A673 (cell line): ENCODE results near the gene SLC22A1. TPM values are rescaled to one million over a fixed set of nuclear protein-coding genes. Genes with fewer than 3 reads are reported as not detected.
"Not testable (repeated sequence)": the region's sequence is repeated elsewhere in the genome, so short reads cannot be mapped to it uniquely, and the experiment has no call there.

Source experiments
- BruUV-seq: library from RNA; stranded (reverse); fragments of 400-500 nt; replicated peaks from 2 replicates; lab custom pipeline; 2021; lab: Mats Ljungman, UMichigan
- CTCF ChIA-PET: fragments of 300-600 bp; sonication (Branson Sonifier 250); formaldehyde crosslinking; loops from one replicate; lab custom pipeline; 2022; ENCODE audit warnings: antibody characterized with exemption; lab: Charles Lee
- POLR2A ChIA-PET: fragments of 300-600 bp; sonication (Branson Sonifier 250); formaldehyde crosslinking; loops from one replicate; lab custom pipeline; 2022; ENCODE audit warnings: antibody characterized with exemption; ENCODE audit not compliant: low non-redundant PET; lab: Charles Lee
- DNase-seq: peaks from one replicate; pipeline ENCODE4 v3.0.0-alpha.2; 2015; ENCODE audit warnings: low spot score
- H3K27ac ChIP-seq: fragments of 200-600 bp; sonication (generic); 2 replicates; pipeline ENCODE4 v1.5.1; 2016; ENCODE audit warnings: mixed run types, low read depth, mild to moderate bottlenecking, mixed read lengths, antibody characterized with exemption, low read length; ENCODE audit not compliant: poor library complexity, severe bottlenecking
- H3K27me3 ChIP-seq: fragments of 200-600 bp; sonication (generic); replicated peaks from 2 replicates; pipeline ENCODE4 v1.6.1; 2017; ENCODE audit warnings: mixed run types, low read depth, mild to moderate bottlenecking, mixed read lengths, antibody characterized with exemption, low read length; ENCODE audit not compliant: insufficient read depth, poor library complexity
- H3K36me3 ChIP-seq: fragments of 200-600 bp; sonication (generic); 2 replicates; pipeline ENCODE4 v1.6.1; 2016; ENCODE audit warnings: mixed run types, mild to moderate bottlenecking, mixed read lengths, antibody characterized with exemption, low read length; ENCODE audit not compliant: insufficient read depth, poor library complexity, severe bottlenecking
- H3K4me1 ChIP-seq: fragments of 200-600 bp; sonication (generic); 2 replicates; pipeline ENCODE4 v1.6.1; 2017; ENCODE audit warnings: mixed run types, mild to moderate bottlenecking, mixed read lengths, antibody characterized with exemption, low read length; ENCODE audit not compliant: insufficient read depth, poor library complexity, severe bottlenecking
- H3K4me3 ChIP-seq: fragments of 200-600 bp; sonication (generic); 2 replicates; pipeline ENCODE4 v1.5.1; 2016; ENCODE audit warnings: low read depth, mixed run types, mild to moderate bottlenecking, mixed read lengths, low read length; ENCODE audit not compliant: poor library complexity, severe bottlenecking
- H3K9me3 ChIP-seq: fragments of 200-600 bp; sonication (generic); 2 replicates; pipeline ENCODE4 v1.6.1; 2016; ENCODE audit warnings: mixed run types, low read depth, mild to moderate bottlenecking, mixed read lengths, antibody characterized with exemption, low read length; ENCODE audit not compliant: poor library complexity, severe bottlenecking
- EZH2 ChIP-seq: fragments of 200-600 bp; sonication (generic); IDR thresholded peaks from 2 replicates; pipeline ENCODE4 v1.6.1; 2017; ENCODE audit warnings: borderline replicate concordance, low read depth, mild to moderate bottlenecking, mixed read lengths, antibody characterized with exemption, low read length; ENCODE audit not compliant: poor library complexity, severe bottlenecking
- intact Hi-C: fragments of 100-400 bp; cut with micrococcal nuclease; formaldehyde crosslinking; loops from one replicate; pipeline ENCODE4 v1.10.0; 2022; ENCODE audit not compliant: unreplicated experiment
- total RNA-seq: library from RNA; stranded (reverse); gene quantifications from 2 replicates; pipeline ENCODE4 v1.2.3, GENCODE V29; 2021
- TF ChIP-seq, protein P1 (sequence below): fragments of 300-800, 200-600 bp; sonication (generic); conservative IDR thresholded peaks from 2 replicates; pipeline ENCODE4 v1.5.1; 2017; ENCODE audit warnings: low read depth, mild to moderate bottlenecking, antibody characterized with exemption, low read length, moderate library complexity, mixed read lengths

Gene SLC22A1
- total RNA-seq, 1 experiment from 2014 or later: 3.3 TPM

DNA sequence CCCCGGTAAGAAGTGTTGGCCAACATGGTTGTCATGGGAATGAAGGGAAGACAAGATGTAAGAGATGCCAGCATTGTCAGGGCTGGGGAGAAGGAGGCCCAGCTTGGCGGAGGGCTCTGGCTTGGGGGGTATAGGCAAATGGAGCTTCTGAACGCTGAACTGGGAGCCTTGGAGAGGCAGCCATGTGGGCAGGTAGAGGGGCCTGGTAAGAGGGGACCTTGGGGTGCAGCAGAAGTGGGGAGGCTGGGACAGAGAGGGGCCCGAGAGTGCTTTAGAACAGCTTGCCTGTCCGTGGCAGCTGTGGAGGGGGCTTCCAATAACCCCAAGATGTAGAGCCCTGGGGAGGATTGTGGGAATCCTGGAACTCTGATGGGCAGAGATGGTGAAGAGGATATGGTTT lies 3.0 kb downstream of the SLC22A1 start:
- CTCF ChIA-PET: no interaction called here
- Histone ChIP-seq H3K9me3 (no peaks in the 10 kb centered on the region), H3K27ac (no peak overlapping the region), H3K4me3 (no peak overlapping the region), H3K4me1 (no peaks in the 10 kb centered on the region), H3K27me3 (no peaks in the 10 kb centered on the region), H3K36me3 (no peaks in the 10 kb centered on the region)
- no peak for TF ChIP-seq EZH2
- TF ChIP-seq, protein P1, sequence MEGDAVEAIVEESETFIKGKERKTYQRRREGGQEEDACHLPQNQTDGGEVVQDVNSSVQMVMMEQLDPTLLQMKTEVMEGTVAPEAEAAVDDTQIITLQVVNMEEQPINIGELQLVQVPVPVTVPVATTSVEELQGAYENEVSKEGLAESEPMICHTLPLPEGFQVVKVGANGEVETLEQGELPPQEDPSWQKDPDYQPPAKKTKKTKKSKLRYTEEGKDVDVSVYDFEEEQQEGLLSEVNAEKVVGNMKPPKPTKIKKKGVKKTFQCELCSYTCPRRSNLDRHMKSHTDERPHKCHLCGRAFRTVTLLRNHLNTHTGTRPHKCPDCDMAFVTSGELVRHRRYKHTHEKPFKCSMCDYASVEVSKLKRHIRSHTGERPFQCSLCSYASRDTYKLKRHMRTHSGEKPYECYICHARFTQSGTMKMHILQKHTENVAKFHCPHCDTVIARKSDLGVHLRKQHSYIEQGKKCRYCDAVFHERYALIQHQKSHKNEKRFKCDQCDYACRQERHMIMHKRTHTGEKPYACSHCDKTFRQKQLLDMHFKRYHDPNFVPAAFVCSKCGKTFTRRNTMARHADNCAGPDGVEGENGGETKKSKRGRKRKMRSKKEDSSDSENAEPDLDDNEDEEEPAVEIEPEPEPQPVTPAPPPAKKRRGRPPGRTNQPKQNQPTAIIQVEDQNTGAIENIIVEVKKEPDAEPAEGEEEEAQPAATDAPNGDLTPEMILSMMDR: no peak
- DNase-seq: no peak
- POLR2A ChIA-PET: no interaction called here
- BruUV-seq: no TSS peak
- intact Hi-C loops: no loop called here

DNA sequence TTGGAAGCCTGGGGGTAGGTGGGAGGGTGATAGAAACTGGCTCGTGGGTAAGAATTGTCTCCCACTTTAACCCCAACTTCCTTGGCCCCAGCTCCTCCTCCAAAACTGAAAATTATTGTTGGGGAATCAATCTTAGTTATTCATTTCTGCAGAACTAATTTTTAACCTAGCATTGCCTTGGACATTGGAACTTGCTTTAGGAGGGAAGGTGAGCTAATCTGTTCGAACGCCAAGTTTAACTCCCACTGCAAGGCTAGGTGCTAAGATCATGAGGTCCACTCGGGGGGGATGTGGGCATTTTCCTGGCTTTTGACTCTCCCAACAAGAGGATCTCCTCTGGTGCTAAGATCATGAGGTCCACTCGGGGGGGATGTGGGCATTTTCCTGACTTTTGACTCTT lies 3.5 kb downstream of the SLC22A1 start:
- intact Hi-C loops, POLR2A ChIA-PET, CTCF ChIA-PET: not testable (repeated sequence)

DNA sequence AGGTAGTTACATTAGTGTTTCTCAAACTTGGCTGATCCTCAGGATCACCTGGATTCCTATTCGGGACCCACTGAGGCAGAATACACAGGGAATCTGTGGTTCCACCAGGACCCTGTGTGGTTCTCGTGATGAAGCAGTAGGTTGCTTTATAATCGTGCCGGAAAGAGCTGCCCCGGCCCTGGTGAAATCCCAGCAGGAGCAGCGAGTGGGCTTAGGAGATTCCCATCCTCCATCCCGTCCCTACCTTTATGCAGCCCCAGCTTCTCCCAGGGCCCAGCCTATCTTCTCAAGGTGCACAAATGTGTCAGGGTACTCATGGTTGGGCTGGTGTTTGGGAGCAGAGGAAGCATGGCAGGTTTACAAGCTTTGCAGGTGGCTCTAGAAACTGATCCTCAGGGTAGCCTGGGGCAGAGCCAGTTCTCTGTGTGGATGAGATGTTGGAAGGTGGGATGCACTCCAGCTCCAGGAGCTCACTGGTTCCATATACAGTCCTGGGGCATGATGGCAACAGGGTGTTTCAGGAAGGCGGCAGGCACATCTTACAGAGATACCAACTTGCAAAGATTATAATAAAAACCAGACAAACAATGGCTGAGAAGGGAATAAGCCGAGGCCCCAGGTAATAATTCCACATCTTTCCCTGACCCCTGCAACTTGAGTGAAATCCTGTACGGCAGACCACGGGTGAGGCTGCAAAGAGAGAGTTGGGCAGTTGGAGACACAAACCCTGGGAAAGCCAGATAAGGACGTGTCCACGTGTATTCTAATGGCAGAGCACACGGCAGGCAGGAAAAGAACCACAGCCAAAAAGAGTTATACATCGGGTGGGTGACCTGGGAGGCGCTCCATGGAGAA lies 5.9 kb downstream of the SLC22A1 start:
- TF ChIP-seq EZH2: no peak
- TF ChIP-seq, protein P1: no peak
- BruUV-seq: no TSS peak
- Histone ChIP-seq H3K27ac (no peak overlapping the region), H3K4me3 (no peak overlapping the region), H3K9me3 (no peaks in the 10 kb centered on the region), H3K36me3 (no peaks in the 10 kb centered on the region), H3K4me1 (no peaks in the 10 kb centered on the region), H3K27me3 (no peaks in the 10 kb centered on the region)
- POLR2A ChIA-PET: no interaction called here
- no peak for DNase-seq
- intact Hi-C loops: no loop called here
- CTCF ChIA-PET: interaction anchor here (0.6 kb wide), 1 partner anchor 473 kb away, joined by 4 read pairs; no protein-coding TSS in a partner anchor

More for the DNA sequence above, 3.5 kb downstream of the SLC22A1 start:
- not testable (repeated sequence) for H3K36me3 ChIP-seq, H3K9me3 ChIP-seq, H3K27me3 ChIP-seq, DNase-seq, H3K27ac ChIP-seq, H3K4me1 ChIP-seq, H3K4me3 ChIP-seq, BruUV-seq
